Liver (tissue), 9 donors: Measurements from ENCODE around the gene SLCO4A1. TPM values are rescaled to one million over a fixed set of nuclear protein-coding genes. Genes with fewer than 3 reads are reported as not detected.

Experiments
- DNase-seq: peaks from one replicate; pipeline ENCODE4 v3.0.0-alpha.2; 2017; ENCODE audit warnings: low spot score
- H3K27ac ChIP-seq, 2 donors: one replicate each; pipeline ENCODE4 v1.7.0; 2013; ENCODE audit warnings: inconsistent platforms in 2 of 2, low read length in 2 of 2, control low read depth in 1 of 2, low read depth in 1 of 2, mild to moderate bottlenecking in 1 of 2
- H3K27me3 ChIP-seq, 4 donors: one replicate each; pipeline versions ENCODE4 v1.6.1 to v1.7.0; 2013; ENCODE audit warnings: low read length in 3 of 4, inconsistent platforms in 1 of 4, mild to moderate bottlenecking in 1 of 4, moderate library complexity in 1 of 4; ENCODE audit not compliant: control insufficient read depth in 4 of 4, insufficient read depth in 4 of 4
- H3K36me3 ChIP-seq, 4 donors: one replicate each; pipeline versions ENCODE4 v1.6.1 to v1.7.0; 2013; ENCODE audit warnings: low read length in 3 of 4, mild to moderate bottlenecking in 3 of 4, low read depth in 1 of 4, moderate library complexity in 1 of 4; ENCODE audit not compliant: control insufficient read depth in 4 of 4, insufficient read depth in 3 of 4
- H3K4me1 ChIP-seq, 4 donors: one replicate each; pipeline versions ENCODE4 v1.6.1 to v1.7.0; 2013; ENCODE audit warnings: low read length in 3 of 4, mild to moderate bottlenecking in 3 of 4, moderate library complexity in 1 of 4; ENCODE audit not compliant: control insufficient read depth in 4 of 4, insufficient read depth in 4 of 4
- H3K4me3 ChIP-seq, 3 donors: one replicate each; pipeline versions ENCODE4 v1.6.1 to v1.7.0; 2013; ENCODE audit warnings: low read length in 3 of 3, control low read depth in 1 of 3, low read depth in 1 of 3, mild to moderate bottlenecking in 1 of 3
- H3K9ac ChIP-seq, 2 donors: one replicate each; pipeline ENCODE4 v1.7.0; 2013; ENCODE audit warnings: low read length in 2 of 2, mild to moderate bottlenecking in 2 of 2, moderate library complexity in 2 of 2, control low read depth in 1 of 2, low read depth in 1 of 2
- H3K9me3 ChIP-seq, 4 donors: one replicate each; pipeline versions ENCODE4 v1.6.1 to v1.7.0; 2013; ENCODE audit warnings: low read length in 3 of 4; ENCODE audit not compliant: control insufficient read depth in 4 of 4
- EGR1 ChIP-seq, 2 donors: IDR thresholded peaks; 2 replicates each; pipeline ENCODE4 v1.6.1; 2016 to 2018; ENCODE audit warnings: antibody characterized with exemption in 2 of 2, low read depth in 2 of 2
- FOXA1 ChIP-seq: IDR thresholded peaks from 2 replicates; pipeline ENCODE4 v1.6.1; 2016; ENCODE audit warnings: antibody characterized with exemption
- FOXA2 ChIP-seq: IDR thresholded peaks from 2 replicates; pipeline ENCODE4 v1.6.1; 2016; ENCODE audit warnings: antibody characterized with exemption
- GABPA ChIP-seq, 2 donors: IDR thresholded peaks in 1 of 2; conservative IDR thresholded peaks in 1 of 2; 2 replicates each; pipeline ENCODE4 v1.6.1; 2016; ENCODE audit warnings: antibody characterized with exemption in 2 of 2, mild to moderate bottlenecking in 1 of 2, moderate library complexity in 1 of 2
- HNF4A ChIP-seq, 2 donors: conservative IDR thresholded peaks; 2 replicates each; pipeline ENCODE4 v1.6.1; 2016; ENCODE audit warnings: antibody characterized with exemption in 2 of 2, mild to moderate bottlenecking in 2 of 2
- HNF4G ChIP-seq: IDR thresholded peaks from 2 replicates; pipeline ENCODE4 v1.6.1; 2016; ENCODE audit warnings: antibody characterized with exemption
- NR2F2 ChIP-seq: IDR thresholded peaks from 2 replicates; pipeline ENCODE4 v1.6.1; 2016; ENCODE audit warnings: antibody characterized with exemption
- RXRA ChIP-seq, 2 donors: IDR thresholded peaks; 2 replicates each; pipeline ENCODE4 v1.6.1; 2017 to 2018; ENCODE audit warnings: antibody characterized with exemption in 2 of 2, mild to moderate bottlenecking in 1 of 2
- SP1 ChIP-seq: IDR thresholded peaks from 2 replicates; pipeline ENCODE4 v1.6.1; 2018; ENCODE audit warnings: antibody characterized with exemption, mild to moderate bottlenecking
- YY1 ChIP-seq: IDR thresholded peaks from 2 replicates; pipeline ENCODE4 v1.6.1; 2016; ENCODE audit warnings: antibody characterized with exemption, mild to moderate bottlenecking
- WGBS: extraction: QIAGEN DNeasy Blood & Tissue Kit; methylation state at CpG from one replicate; pipeline ENCODE4 v1.1.7; 2013; 5-methylcytosine and 5-hydroxymethylcytosine counted together
- polyA plus RNA-seq, 2 donors: library from polyadenylated mRNA; stranded (reverse) in 1 of 2; unstranded in 1 of 2; fragments of 200-250 nt in 1 of 2; fragments of >200 nt in 1 of 2; fragmentation: Nextera tagmentation in 1 of 2; extraction: Ambion mirVana in 1 of 2; gene quantifications; one replicate each; pipeline versions ENCODE4 v1.2.1 to v1.2.3, GENCODE V29; 2013 to 2015
- total RNA-seq, 2 donors: library from RNA; depleted of rRNA; stranded (reverse); fragments of >200 nt; gene quantifications; one replicate each; pipeline ENCODE4 v1.2.3, GENCODE V29; 2014
- TF ChIP-seq, protein P1 (sequence below): IDR thresholded peaks from 2 replicates; pipeline ENCODE4 v1.6.1; 2016; ENCODE audit warnings: antibody characterized with exemption
- TF ChIP-seq, protein P2 (sequence below): IDR thresholded peaks from 2 replicates; pipeline ENCODE4 v1.6.1; 2016; ENCODE audit warnings: antibody characterized with exemption
- TF ChIP-seq, protein P3 (sequence below): IDR thresholded peaks from 2 replicates; pipeline ENCODE4 v1.6.1; 2016; ENCODE audit warnings: antibody characterized with exemption
- TF ChIP-seq, protein P4 (sequence below): fragments of 150-350 bp; IDR thresholded peaks from 2 replicates; pipeline ENCODE4 v1.5.1; 2017; ENCODE audit warnings: improper control_type of control experiment, low read depth, low read length; ENCODE audit not compliant: missing input control
- TF ChIP-seq, protein P5 (sequence below): IDR thresholded peaks from 2 replicates; pipeline ENCODE4 v1.6.1; 2016; ENCODE audit warnings: antibody characterized with exemption, mild to moderate bottlenecking
- donor health status: healthy.
- donor health status: healthy.
- donor health status: healthy.
- donor health status: healthy.
- donor health status: healthy.

SLCO4A1 gene
- total and polyA plus RNA-seq, 4 donors, result 1.3 to 4.3 (median 2.6) TPM

DNA sequence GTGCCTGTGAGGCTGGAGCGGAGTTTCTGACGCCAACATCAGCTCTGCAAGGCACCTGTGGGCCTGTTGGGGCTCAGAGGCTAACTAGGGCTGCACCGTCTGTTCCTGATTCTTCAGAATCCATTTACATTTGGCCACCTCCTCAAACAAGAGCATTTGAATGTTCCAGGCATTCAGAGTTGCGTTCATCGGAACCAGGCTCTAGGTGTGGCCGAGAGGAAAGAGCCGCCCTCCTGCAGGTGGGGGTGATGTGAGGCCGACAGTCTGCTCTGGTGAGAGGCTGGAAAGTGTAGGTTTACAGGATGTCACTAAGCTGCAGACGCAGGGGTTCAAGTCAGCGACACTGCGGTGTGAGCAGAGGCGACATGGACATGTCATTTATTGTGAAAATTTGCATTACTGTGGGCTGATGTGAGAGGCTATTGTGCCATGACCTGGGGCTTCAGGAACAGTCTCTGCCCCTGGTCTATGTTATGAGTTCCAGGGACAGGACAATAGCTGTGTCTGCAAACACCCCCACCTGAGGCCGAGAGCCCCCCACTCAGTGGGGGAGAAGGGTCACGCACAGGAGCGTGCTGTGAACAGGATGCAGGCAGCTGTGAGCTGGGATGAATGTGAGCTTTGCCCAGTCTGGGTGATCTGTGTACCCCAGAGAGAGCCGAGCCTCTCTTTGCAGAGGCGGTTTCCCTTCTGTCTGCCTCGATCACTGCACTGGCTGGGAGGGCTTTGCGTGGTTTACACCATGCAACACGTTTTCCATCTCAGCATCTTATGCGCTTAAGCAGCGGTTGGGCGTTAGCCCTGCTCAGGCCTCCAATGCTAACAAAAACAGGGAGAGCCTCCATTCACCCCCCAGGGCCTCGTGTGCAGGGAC is 21.1 kb downstream of the SLCO4A1 start (continued):
- TF ChIP-seq, protein P1, sequence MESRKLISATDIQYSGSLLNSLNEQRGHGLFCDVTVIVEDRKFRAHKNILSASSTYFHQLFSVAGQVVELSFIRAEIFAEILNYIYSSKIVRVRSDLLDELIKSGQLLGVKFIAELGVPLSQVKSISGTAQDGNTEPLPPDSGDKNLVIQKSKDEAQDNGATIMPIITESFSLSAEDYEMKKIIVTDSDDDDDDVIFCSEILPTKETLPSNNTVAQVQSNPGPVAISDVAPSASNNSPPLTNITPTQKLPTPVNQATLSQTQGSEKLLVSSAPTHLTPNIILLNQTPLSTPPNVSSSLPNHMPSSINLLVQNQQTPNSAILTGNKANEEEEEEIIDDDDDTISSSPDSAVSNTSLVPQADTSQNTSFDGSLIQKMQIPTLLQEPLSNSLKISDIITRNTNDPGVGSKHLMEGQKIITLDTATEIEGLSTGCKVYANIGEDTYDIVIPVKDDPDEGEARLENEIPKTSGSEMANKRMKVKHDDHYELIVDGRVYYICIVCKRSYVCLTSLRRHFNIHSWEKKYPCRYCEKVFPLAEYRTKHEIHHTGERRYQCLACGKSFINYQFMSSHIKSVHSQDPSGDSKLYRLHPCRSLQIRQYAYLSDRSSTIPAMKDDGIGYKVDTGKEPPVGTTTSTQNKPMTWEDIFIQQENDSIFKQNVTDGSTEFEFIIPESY, result no peak

DNA sequence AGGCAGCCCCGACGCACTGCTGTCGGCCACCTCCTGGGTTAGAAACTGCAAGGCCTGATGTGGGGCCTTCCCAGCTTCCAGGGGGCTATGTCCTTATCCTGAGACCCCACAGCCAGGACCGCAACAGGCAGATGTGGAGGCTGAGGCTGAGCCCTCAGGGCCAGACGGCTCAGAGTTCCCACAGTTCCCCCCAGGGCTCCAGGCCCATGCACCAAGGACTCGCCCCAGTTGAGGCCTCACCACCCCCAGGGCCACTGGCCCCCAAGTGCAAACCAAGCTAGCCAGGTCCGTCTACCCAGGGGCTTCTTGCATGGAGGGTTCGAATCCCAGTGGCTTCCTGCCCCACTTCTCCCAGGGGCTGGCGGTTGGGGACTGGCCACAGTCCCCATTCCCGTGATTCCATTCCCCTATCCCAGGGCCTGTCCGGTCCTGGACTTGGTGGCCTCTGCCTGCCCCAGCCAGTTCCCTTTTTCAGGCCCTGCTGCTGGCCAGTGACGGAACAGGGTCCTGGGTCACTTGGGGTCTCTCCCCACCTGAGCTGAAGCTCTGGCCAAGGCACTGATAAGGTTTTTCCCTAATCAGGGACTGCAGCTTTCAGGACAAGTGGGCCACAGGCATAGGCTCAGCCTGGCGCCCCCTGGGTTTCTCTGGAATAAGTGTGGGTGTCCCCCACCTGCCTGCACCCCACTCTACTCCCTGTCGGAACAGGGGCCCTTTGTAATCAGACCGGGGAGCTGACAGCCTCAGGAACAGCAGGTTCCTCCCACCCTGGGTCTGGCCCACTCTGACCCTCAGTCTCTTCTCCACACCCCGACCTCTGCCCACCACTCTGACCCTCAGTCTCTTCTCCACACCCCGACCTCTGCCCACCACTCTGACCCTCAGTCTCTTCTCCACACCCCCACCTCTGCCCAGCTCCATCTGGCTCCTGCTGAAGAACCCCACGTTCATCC is 22.0 kb downstream of the SLCO4A1 start:
- 90% methylated on average over 18 of the region's 18 CpGs for WGBS
- Histone ChIP-seq H3K27ac (no peak overlapping the region), H3K4me3 (no peak overlapping the region), H3K27me3 (no peaks in the 10 kb centered on the region), H3K9ac (no peak overlapping the region), H3K9me3 (no peaks in the 10 kb centered on the region), H3K4me1 (no peaks in the 10 kb centered on the region), H3K36me3 (no peaks in the 10 kb centered on the region)
- no peak for DNase-seq
- no peak for TF ChIP-seq HNF4A (conservative IDR thresholded peaks at IDR 0.05)
- TF ChIP-seq HNF4G, result no peak
- TF ChIP-seq FOXA1, result no peak
- TF ChIP-seq, protein P2, sequence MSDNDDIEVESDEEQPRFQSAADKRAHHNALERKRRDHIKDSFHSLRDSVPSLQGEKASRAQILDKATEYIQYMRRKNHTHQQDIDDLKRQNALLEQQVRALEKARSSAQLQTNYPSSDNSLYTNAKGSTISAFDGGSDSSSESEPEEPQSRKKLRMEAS, result no peak
- no peak for TF ChIP-seq FOXA2
- TF ChIP-seq, protein P3, sequence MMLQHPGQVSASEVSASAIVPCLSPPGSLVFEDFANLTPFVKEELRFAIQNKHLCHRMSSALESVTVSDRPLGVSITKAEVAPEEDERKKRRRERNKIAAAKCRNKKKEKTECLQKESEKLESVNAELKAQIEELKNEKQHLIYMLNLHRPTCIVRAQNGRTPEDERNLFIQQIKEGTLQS, result no peak
- TF ChIP-seq YY1, result no peak
- TF ChIP-seq, protein P4, sequence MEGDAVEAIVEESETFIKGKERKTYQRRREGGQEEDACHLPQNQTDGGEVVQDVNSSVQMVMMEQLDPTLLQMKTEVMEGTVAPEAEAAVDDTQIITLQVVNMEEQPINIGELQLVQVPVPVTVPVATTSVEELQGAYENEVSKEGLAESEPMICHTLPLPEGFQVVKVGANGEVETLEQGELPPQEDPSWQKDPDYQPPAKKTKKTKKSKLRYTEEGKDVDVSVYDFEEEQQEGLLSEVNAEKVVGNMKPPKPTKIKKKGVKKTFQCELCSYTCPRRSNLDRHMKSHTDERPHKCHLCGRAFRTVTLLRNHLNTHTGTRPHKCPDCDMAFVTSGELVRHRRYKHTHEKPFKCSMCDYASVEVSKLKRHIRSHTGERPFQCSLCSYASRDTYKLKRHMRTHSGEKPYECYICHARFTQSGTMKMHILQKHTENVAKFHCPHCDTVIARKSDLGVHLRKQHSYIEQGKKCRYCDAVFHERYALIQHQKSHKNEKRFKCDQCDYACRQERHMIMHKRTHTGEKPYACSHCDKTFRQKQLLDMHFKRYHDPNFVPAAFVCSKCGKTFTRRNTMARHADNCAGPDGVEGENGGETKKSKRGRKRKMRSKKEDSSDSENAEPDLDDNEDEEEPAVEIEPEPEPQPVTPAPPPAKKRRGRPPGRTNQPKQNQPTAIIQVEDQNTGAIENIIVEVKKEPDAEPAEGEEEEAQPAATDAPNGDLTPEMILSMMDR, result no peak
- TF ChIP-seq EGR1 (IDR thresholded peaks at IDR 0.05; ENCODE audit: low read depth in 2 of 2), result no peak
- TF ChIP-seq GABPA (IDR thresholded peaks at IDR 0.05 in 1 of 2, conservative IDR thresholded peaks at IDR 0.05 in 1 of 2), result no peak
- no peak for TF ChIP-seq SP1
- no peak for TF ChIP-seq RXRA (IDR thresholded peaks at IDR 0.05)

DNA sequence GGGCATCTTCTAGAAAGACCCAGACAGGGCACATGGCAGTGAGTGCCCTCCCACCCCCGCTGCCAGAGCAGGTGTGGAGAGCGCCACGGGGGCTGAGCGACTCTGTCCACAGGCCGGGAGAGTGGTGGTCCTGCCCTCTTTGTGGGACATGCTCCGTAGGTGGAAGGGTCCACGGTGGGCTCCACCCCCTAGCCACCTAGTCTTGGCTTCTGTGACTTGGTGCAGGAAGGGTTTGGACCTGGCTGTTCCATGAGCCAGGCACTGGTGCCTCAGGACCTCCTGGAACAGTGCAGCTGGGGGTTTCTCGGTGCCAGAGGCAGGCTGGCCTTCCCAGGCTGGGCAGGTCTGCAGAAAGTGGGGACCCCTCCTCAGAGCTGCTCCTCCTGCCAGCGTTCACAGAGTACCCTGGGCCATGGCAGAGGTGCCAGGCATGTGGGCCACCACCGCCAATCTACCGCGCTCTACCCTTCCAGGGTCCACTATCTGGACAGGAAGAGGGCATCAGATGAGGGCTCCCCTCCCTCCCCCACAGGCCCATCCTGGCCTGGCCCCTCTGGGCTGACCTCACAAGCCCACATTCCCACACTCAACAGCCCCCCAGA is 23.0 kb downstream of the SLCO4A1 start:
- H3K9me3 ChIP-seq, result no peaks in the 10 kb centered on the region
- no peak for DNase-seq
- H3K27me3 ChIP-seq, result no peaks in the 10 kb centered on the region
- no peak overlapping the region for H3K9ac ChIP-seq
- no peaks in the 10 kb centered on the region for H3K4me1 ChIP-seq
- WGBS, result 88% methylated on average over 12 of the region's 12 CpGs
- H3K27ac ChIP-seq, result no peak overlapping the region
- no peak overlapping the region for H3K4me3 ChIP-seq
- H3K36me3 ChIP-seq, result no peaks in the 10 kb centered on the region
- TF ChIP-seq NR2F2 (no peak), HNF4A (conservative IDR thresholded peaks at IDR 0.05) (no peak), HNF4G (no peak), RXRA (IDR thresholded peaks at IDR 0.05) (no peak), FOXA1 (no peak)
- TF ChIP-seq, protein P1, result no peak
- TF ChIP-seq, protein P5, sequence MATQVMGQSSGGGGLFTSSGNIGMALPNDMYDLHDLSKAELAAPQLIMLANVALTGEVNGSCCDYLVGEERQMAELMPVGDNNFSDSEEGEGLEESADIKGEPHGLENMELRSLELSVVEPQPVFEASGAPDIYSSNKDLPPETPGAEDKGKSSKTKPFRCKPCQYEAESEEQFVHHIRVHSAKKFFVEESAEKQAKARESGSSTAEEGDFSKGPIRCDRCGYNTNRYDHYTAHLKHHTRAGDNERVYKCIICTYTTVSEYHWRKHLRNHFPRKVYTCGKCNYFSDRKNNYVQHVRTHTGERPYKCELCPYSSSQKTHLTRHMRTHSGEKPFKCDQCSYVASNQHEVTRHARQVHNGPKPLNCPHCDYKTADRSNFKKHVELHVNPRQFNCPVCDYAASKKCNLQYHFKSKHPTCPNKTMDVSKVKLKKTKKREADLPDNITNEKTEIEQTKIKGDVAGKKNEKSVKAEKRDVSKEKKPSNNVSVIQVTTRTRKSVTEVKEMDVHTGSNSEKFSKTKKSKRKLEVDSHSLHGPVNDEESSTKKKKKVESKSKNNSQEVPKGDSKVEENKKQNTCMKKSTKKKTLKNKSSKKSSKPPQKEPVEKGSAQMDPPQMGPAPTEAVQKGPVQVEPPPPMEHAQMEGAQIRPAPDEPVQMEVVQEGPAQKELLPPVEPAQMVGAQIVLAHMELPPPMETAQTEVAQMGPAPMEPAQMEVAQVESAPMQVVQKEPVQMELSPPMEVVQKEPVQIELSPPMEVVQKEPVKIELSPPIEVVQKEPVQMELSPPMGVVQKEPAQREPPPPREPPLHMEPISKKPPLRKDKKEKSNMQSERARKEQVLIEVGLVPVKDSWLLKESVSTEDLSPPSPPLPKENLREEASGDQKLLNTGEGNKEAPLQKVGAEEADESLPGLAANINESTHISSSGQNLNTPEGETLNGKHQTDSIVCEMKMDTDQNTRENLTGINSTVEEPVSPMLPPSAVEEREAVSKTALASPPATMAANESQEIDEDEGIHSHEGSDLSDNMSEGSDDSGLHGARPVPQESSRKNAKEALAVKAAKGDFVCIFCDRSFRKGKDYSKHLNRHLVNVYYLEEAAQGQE, result no peak
